HCT116 (cell line): ENCODE data around the gene IL22RA1.

Experiments used
- CTCF ChIP-seq, 3 experiments: fragments of 200-600 bp in 1 of 3; sonication (generic) in 1 of 3; IDR thresholded peaks in 2 of 3; conservative IDR thresholded peaks in 1 of 3; 2 replicates each; pipeline ENCODE4 v1.5.1; 2012 to 2017; ENCODE audit warnings: low read depth in 2 of 3, low read length in 2 of 3, antibody characterized with exemption in 1 of 3, borderline replicate concordance in 1 of 3, control low read depth in 1 of 3, mild to moderate bottlenecking in 1 of 3, mixed read lengths in 1 of 3, mixed run types in 1 of 3, moderate library complexity in 1 of 3; ENCODE audit not compliant: insufficient read depth in 1 of 3
- EGR1 ChIP-seq: IDR thresholded peaks from 2 replicates; pipeline ENCODE4 v1.6.1; 2012; ENCODE audit warnings: low read depth
- REST ChIP-seq: IDR thresholded peaks from 2 replicates; pipeline ENCODE4 v1.6.1; 2012; ENCODE audit warnings: low read depth
- TCF7L2 ChIP-seq: IDR thresholded peaks from 2 replicates; pipeline ENCODE4 v1.7.0; 2011; ENCODE audit warnings: borderline replicate concordance, inconsistent platforms; ENCODE audit not compliant: insufficient read depth, insufficient read length; ENCODE audit errors: extremely low read depth
- TF ChIP-seq, protein P1 (sequence below): IDR thresholded peaks from 2 replicates; pipeline ENCODE4 v1.6.1; 2012

DNA sequence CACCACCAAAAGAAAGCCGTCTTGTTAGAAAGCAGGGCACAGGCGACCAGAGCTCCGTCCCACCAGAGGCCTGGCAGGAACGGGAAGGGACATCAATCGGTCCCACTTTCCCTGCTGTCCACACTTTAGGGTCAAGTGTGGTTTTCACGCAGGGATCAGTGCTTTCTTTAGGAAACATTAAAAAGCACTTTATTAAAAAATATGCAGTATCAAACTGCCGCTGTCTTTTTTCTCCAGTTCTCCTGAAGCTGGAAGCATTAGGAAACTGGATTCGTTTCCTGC is 43.7 kb upstream of the IL22RA1 start:
- TF ChIP-seq TCF7L2, result no peak
- TF ChIP-seq EGR1, result no peak
- no peak for TF ChIP-seq CTCF (IDR thresholded peaks at IDR 0.05 in 2 of 3, conservative IDR thresholded peaks at IDR 0.05 in 1 of 3; ENCODE audit: borderline replicate concordance in 1 of 3, insufficient read depth in 1 of 3, low read depth in 2 of 3, low read length in 2 of 3)
- no peak for TF ChIP-seq REST
- TF ChIP-seq, protein P1, sequence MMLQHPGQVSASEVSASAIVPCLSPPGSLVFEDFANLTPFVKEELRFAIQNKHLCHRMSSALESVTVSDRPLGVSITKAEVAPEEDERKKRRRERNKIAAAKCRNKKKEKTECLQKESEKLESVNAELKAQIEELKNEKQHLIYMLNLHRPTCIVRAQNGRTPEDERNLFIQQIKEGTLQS, result no peak
